Endothelial cell of umbilical vein (primary cell): ENCODE measurements around the gene SMC6. TPM values are rescaled to one million over a fixed set of nuclear protein-coding genes. Genes with fewer than 3 reads are reported as not detected.

ENCODE experiments used
- BruUV-seq: library from RNA; stranded (reverse); fragments of 400-500 nt; replicated peaks from 2 replicates; lab custom pipeline; 2021; lab: Mats Ljungman, UMichigan
- CTCF ChIA-PET: fragments of 300-600, 350-600 bp; sonication (Branson Sonifier 250); formaldehyde crosslinking; loops from one replicate; lab custom pipeline; 2021; ENCODE audit warnings: antibody characterized with exemption, inconsistent platforms; lab: Charles Lee
- POLR2A ChIA-PET: fragments of 300-600, 350-600 bp; sonication (Branson Sonifier 250); formaldehyde crosslinking; loops from one replicate; lab custom pipeline; 2021; ENCODE audit warnings: antibody characterized with exemption, inconsistent platforms; lab: Charles Lee
- DNase-seq: peaks from one replicate; pipeline ENCODE4 v3.0.0-alpha.2; 2011; ENCODE audit warnings: low read depth, low spot score
- FAIRE-seq: peaks from 2 replicates; lab custom pipeline; 2011; peaks lifted over from hg19 to GRCh38; lab: Jason Lieb, UNC
- H2AFZ ChIP-seq: 2 replicates; pipeline ENCODE4 v1.6.0; 2012; ENCODE audit warnings: low read depth, low read length, control low read depth, inconsistent platforms
- H3K27ac ChIP-seq: 2 replicates; pipeline ENCODE4 v1.5.1; 2011; ENCODE audit warnings: low read depth, mild to moderate bottlenecking, control low read depth, low read length, moderate library complexity; ENCODE audit not compliant: insufficient read depth
- H3K27me3 ChIP-seq, 2 experiments: 2 replicates each; pipeline versions ENCODE4 v1.6.0 to v1.6.1; 2011; ENCODE audit warnings: low read length in 2 of 2, mixed read lengths in 1 of 2; ENCODE audit not compliant: control insufficient read depth in 2 of 2, insufficient read depth in 2 of 2
- H3K36me3 ChIP-seq, 2 experiments: 2 replicates in 1 of 2; 3 replicates in 1 of 2; pipeline ENCODE4 v1.5.1; 2011; ENCODE audit warnings: low read length in 2 of 2, mild to moderate bottlenecking in 1 of 2, moderate library complexity in 1 of 2; ENCODE audit not compliant: control insufficient read depth in 2 of 2, insufficient read depth in 2 of 2; ENCODE audit errors: extremely low read depth in 1 of 2
- H3K4me1 ChIP-seq: 3 replicates; pipeline ENCODE4 v1.5.1; 2011; ENCODE audit warnings: mild to moderate bottlenecking, low read length; ENCODE audit not compliant: control insufficient read depth, insufficient read depth; ENCODE audit errors: extremely low read depth
- H3K4me2 ChIP-seq: 2 replicates; pipeline ENCODE4 v1.6.1; 2011; ENCODE audit warnings: low read length, control low read depth, mixed read lengths; ENCODE audit not compliant: insufficient read depth
- H3K4me3 ChIP-seq, 3 experiments: fragments of 200-600 bp in 1 of 3; sonication (generic), shearing (Covaris generic) in 1 of 3; replicated peaks in 1 of 3; 2 replicates each; pipeline ENCODE4 v1.5.1; 2011 to 2016; ENCODE audit warnings: control low read depth in 3 of 3, low read length in 3 of 3, mild to moderate bottlenecking in 2 of 3, inconsistent platforms in 1 of 3, low read depth in 1 of 3, moderate library complexity in 1 of 3; ENCODE audit not compliant: insufficient read depth in 1 of 3
- H3K79me2 ChIP-seq: 2 replicates; pipeline ENCODE4 v1.6.0; 2012; ENCODE audit warnings: low read length, inconsistent platforms; ENCODE audit not compliant: control insufficient read depth, insufficient read depth
- H3K9ac ChIP-seq: replicated peaks from 2 replicates; pipeline ENCODE3; 2011; ENCODE audit warnings: low read length, control low read depth; ENCODE audit not compliant: insufficient read depth; ENCODE audit errors: extremely low read depth
- H3K9me1 ChIP-seq: replicated peaks from 3 replicates; pipeline ENCODE4 v1.6.0; 2011; ENCODE audit warnings: mild to moderate bottlenecking, low read length; ENCODE audit not compliant: control insufficient read depth, insufficient read depth; ENCODE audit errors: extremely low read depth
- H3K9me3 ChIP-seq: replicated peaks from 2 replicates; pipeline ENCODE4 v1.5.1; 2012; ENCODE audit warnings: low read length, inconsistent platforms; ENCODE audit not compliant: control insufficient read depth, insufficient read depth
- H4K20me1 ChIP-seq: replicated peaks from 2 replicates; pipeline ENCODE3; 2011; ENCODE audit warnings: mild to moderate bottlenecking, low read length; ENCODE audit not compliant: control insufficient read depth, insufficient read depth; ENCODE audit errors: extremely low read depth
- CTCF ChIP-seq, 2 donors: IDR thresholded peaks; 1 replicate in 1 of 2; 2 replicates in 1 of 2; pipeline ENCODE4 v1.5.1; 2011; ENCODE audit warnings: low read length in 2 of 2, mild to moderate bottlenecking in 2 of 2, moderate library complexity in 2 of 2, control low read depth in 1 of 2, inconsistent platforms in 1 of 2, low read depth in 1 of 2; ENCODE audit not compliant: insufficient read depth in 1 of 2; ENCODE audit errors: extremely low read depth in 1 of 2
- EZH2 ChIP-seq: IDR thresholded peaks from 2 replicates; pipeline ENCODE4 v1.6.1; 2012; ENCODE audit warnings: borderline replicate concordance, low read depth, mild to moderate bottlenecking, moderate library complexity, low read length, inconsistent platforms; ENCODE audit not compliant: severe bottlenecking
- FOS ChIP-seq: IDR thresholded peaks from 2 replicates; pipeline ENCODE4 v1.6.1; 2011; ENCODE audit warnings: mild to moderate bottlenecking, low read length, moderate library complexity, borderline replicate concordance; ENCODE audit not compliant: insufficient read depth
- GATA2 ChIP-seq: IDR thresholded peaks from 2 replicates; pipeline ENCODE4 v1.7.0; 2011; ENCODE audit warnings: low read depth, mild to moderate bottlenecking, moderate library complexity, mixed read lengths, low read length; ENCODE audit not compliant: insufficient read length, insufficient read depth
- JUN ChIP-seq: IDR thresholded peaks from 2 replicates; pipeline ENCODE4 v1.6.1; 2011; ENCODE audit warnings: borderline replicate concordance, low read depth; ENCODE audit not compliant: insufficient read length, insufficient read depth
- MAX ChIP-seq: IDR thresholded peaks from 2 replicates; pipeline ENCODE4 v1.6.1; 2011; ENCODE audit not compliant: insufficient read depth, insufficient read length
- MYC ChIP-seq: IDR thresholded peaks from one replicate; pipeline ENCODE4 v1.6.1; 2011; ENCODE audit warnings: mild to moderate bottlenecking, low read depth, low read length
- POLR2A ChIP-seq: IDR thresholded peaks from 2 replicates; pipeline ENCODE4 v1.6.1; 2012; ENCODE audit warnings: low read depth, mild to moderate bottlenecking, control low read depth, low read length
- POLR2AphosphoS5 ChIP-seq: IDR thresholded peaks from 2 replicates; pipeline ENCODE4 v1.6.1; 2012; ENCODE audit warnings: low read depth, mild to moderate bottlenecking, control low read depth, low read length, moderate library complexity; ENCODE audit not compliant: insufficient read depth
- dilution Hi-C: fragments of 300-500 bp; cut with MboI; formaldehyde crosslinking; loops from one replicate; pipeline ENCODE4 v1.15.0; 2019; ENCODE audit warnings: low sequenced_read_pairs; ENCODE audit not compliant: extremely low pct_ligation_motif_present
- intact Hi-C: fragments of 100-400 bp; cut with micrococcal nuclease; formaldehyde crosslinking; loops from one replicate; pipeline ENCODE4 v1.10.0; 2022
- polyA plus RNA-seq, 4 experiments: library from polyadenylated mRNA; depleted of rRNA in 3 of 4; stranded (reverse) in 3 of 4; unstranded in 1 of 4; fragments of >200 nt; gene quantifications; 2 replicates each; pipeline versions ENCODE4 v1.2.1 to v1.2.3, GENCODE V29; 2011 to 2012; ENCODE audit warnings: missing spikeins in 1 of 4
- total RNA-seq: library from RNA; stranded (reverse); gene quantifications from 2 replicates; pipeline ENCODE4 v1.2.3, GENCODE V29; 2021

The SMC6 gene
- total and polyA plus RNA-seq, 2 donors (not counting 3 experiments of a cell fraction or from before 2014, with no cell fraction given) = 7.7 to 38.3 TPM

GRCh38 chr2:17690776-17691175 is 62.8 kb downstream of the SMC6 start:
- DNase-seq (no peak), FAIRE-seq (no peak)
- no TSS peak for BruUV-seq
- dilution Hi-C loops = no loop called here
- intact Hi-C loops = no loop called here
- H3K4me1 ChIP-seq = no peaks in the 10 kb centered on the region
- H3K27ac ChIP-seq = no peak overlapping the region
- H4K20me1 ChIP-seq = no peaks in the 10 kb centered on the region
- TF ChIP-seq FOS (no peak), POLR2AphosphoS5 (no peak), POLR2A (no peak), JUN (no peak), CTCF (IDR thresholded peaks at IDR 0.05; ENCODE audit: extremely low read depth in 1 of 2, insufficient read depth in 1 of 2, low read depth in 1 of 2, low read length in 2 of 2) (no peak), MYC (no peak), EZH2 (no peak), GATA2 (no peak), MAX (no peak)
- H3K27me3 ChIP-seq = no peaks in the 10 kb centered on the region
- peaks cover 2 to 11% of the 10 kb centered on the region in 2 experiments for H3K36me3 ChIP-seq
- H3K4me3 ChIP-seq = no peak overlapping the region
- H3K9me1 ChIP-seq = no peaks in the 10 kb centered on the region
- no peaks in the 10 kb centered on the region for H3K9me3 ChIP-seq
- H3K4me2 ChIP-seq = no peak overlapping the region
- H3K79me2 ChIP-seq = no peaks in the 10 kb centered on the region
- ChIA-PET CTCF (interaction anchor here (1.2 to 1.9 kb wide), 3 partner anchors 20 to 29 kb away, joined by 3 to 12 read pairs (median 4); no protein-coding TSS in a partner anchor), POLR2A (no interaction called here)
- H2AFZ ChIP-seq = no peak overlapping the region
- no peak overlapping the region for H3K9ac ChIP-seq
